ENCODE data around the gene GNLY.

GRCh38 chr2:85684380-85684779, 9.8 kb upstream of the GNLY start:
- TF ChIP-seq EZH2 (IDR thresholded peaks at IDR 0.05; ENCODE audit: insufficient read depth, low read length) (no peak), CTCF (IDR thresholded peaks at IDR 0.05; ENCODE audit: insufficient read depth, low read depth, low read length) (no peak)

All from astrocyte (in vitro differentiated cells and primary cell).